CD4-positive, alpha-beta T cell treated with Interleukin-10 for 1 hour (primary cell): ENCODE measurements around the gene SLC12A7.

Experiments
- DNase-seq: peaks from one replicate; pipeline ENCODE4 v3.0.0-alpha.2; 2020

SLC12A7 gene

GRCh38 chr5:1060535-1060981 lies 51.3 kb downstream of the SLC12A7 start:
- DNase-seq: no peak

GRCh38 chr5:1059884-1060263 lies 52.0 kb downstream of the SLC12A7 start:
- DNase-seq: no peak

GRCh38 chr5:1058988-1059883 lies 52.6 kb downstream of the SLC12A7 start:
- DNase-seq: no peak

DNA sequence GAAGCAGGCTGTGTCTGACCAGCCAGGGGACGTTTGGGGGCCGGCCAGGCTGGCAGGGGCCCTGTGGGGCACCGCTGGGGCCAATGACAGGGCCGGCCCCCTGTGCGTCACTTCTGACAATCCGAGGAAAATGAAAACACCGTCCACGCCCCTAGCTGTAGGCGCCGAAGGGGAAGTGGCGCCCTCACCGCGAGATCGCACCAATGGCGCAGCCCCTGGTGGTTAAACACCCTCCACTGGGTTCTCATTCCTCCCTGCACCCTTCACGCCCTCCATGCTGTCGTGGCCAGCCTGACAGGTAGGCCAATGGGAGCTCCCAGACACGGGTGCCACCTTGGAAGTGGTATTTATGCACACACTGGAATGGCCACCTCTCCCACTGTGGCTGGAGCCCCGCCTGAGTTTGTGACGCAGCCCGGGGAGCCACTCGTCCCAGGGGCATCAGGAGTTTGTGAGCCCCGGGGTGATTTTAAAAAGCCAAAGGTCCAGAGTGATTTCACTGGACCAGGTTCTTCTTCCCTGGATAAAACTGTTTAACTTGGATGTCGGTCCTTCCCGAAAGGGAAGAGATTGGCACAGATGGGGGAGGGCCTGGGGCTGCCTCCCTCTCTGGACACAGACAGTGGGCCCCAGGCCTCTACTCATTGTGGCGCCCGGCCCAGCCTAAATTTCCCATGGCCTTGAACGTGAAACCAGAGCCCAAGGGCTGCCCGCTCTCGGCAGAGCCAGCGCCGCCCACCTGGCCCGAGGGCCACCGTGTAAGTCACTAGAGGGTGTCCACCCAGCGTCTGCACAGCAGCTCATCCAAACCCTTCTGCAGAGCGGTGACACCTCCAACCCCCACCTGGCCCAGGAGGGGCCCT lies 53.5 kb downstream of the SLC12A7 start:
- DNase-seq: no peak

DNA sequence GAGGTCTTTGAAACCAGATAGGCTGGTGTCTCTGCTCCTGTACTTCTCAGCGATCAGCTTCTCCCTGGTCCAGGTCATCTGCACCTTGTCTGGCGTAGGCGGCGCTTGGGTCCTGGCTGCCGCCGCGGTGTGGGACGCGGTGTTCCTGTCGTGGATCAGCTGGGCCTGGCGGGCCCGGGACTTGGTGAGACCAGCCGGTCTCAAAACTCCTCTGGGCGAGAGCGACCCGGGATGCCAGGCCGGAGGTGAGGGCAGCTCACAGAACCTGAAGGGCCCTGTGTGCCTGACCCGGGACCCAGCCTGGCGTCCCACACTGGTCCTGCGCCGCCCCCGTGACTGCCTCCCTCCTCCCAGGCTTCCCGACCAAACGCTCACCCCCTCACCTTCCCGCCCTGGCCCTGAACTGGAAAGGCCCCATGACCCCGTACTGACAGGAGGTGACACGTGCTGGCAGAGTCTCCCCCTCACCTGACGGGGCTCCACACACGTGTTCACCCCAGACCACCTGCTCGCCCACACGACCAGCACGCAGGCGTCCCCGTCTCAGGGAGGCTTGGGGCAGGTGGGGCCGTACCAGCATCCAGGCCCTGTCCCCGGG lies 54.3 kb downstream of the SLC12A7 start:
- DNase-seq: no peak

DNA sequence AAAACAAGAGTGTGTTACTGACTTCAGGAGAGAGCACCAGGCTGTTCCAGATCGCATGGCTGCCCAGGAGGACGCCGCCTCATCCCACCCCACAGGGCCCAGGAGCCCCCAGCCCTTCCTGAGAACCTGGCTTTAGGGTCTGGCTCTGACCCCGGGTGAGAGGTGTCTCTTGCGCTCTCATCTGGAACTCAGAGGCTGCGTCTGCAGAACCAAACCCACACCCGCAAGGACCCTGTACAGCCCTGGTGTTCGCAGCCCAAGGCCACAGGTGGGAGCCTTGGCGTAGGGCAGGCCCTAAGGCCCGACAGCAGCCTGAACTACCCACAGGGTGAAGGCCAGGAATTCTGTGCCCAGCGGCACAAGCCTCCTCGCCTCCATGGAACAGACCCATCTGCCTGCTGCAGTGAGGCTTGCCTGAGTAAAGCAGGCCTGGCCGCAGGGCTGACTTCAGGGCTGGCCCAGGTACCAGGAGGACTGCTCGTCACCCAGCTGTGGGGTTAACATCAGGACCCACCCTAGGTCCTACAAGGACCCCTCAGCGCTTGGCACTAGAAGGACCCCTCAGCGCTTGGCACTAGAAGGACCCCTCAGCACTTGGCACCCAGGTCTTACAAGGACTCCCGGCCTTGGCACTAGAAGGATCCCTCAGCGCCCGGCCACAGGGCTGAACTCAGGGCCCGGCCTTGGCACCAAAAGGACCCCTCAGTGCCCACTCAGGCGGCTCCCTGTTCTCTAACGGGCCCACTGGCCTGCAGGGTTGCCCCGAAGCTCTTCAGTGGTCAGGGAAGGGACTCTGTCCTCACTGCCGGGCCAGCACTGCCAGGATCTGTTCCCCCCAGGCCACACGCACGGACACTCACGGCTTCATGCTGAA lies 55.0 kb downstream of the SLC12A7 start:
- DNase-seq: no peak

GRCh38 chr5:1055896-1056610 lies 55.8 kb downstream of the SLC12A7 start:
- no peak for DNase-seq

DNA sequence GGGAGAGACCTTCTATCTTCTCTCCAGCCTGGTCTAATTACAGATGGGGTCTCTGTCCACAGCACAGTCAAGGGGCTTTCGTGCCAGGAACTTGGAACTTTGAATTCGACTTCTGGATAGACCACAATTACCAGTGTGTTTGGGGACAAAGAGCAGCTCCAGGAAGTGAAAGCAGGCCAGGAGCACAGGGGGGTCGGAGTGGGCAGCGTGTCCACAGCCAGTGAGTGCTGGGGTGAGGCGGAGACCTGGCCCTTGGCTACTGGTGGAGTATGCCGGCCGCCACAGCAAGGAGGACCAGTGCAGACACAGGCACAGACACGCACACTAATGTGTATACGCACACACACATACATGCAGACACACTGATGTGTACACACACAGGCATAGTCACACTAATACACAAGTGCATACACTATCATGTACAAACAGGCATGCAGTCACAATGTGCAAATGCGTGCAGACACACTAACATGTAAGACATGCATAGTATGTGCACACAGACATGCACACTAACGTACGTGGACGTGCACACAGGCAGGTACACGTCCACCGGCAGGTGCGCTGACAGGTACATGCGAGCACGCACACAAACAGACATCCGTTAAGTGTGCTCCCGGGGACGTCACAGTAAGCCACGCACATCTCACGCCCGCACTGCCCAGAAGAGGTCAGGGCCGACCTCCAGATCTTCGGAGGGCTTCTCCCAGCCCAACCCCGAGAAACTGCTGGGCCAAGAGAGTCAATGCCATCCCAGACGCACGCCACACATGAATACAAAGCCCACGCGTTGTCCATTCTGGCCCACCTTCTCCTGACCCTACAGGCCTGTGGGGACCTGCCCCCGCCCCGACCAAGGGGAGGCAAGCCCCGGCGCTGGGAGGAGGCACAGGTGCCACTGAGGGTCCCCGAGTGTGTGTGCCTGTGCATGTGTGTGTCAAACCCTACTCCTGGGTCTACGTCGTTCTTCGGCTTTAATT lies 56.8 kb downstream of the SLC12A7 start:
- no peak for DNase-seq

GRCh38 chr5:1054018-1054798 lies 57.7 kb downstream of the SLC12A7 start:
- DNase-seq: no peak

DNA sequence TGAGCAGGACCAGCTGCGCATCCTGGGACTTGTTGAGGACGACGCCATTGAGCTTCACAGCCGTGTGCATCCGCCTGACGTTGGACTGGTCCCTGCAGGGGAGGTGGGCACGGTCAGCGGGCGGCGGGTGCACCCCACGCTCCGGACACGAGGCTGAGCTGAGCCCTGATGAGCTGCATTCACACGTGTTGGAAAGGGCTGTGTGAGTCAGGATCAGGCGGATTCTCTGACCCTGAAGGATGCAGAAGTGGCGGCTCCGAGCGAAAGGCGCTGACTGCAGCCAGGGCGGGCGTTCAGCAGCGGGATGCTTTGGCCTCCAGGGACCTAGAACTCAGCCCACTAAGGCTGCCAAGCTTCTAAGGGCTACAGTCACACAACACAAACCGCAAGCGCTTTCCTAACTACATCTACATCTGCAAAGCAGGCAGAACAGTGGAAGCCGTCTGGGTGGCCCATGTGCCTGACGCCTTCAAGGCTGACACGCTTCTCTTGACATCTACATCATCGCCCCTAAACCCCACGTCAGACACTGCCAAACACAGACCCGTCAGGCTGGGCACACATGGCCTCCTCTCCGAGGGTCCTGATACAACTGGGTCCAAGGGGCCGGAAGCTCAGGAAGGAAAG lies 58.4 kb downstream of the SLC12A7 start:
- no peak for DNase-seq

GRCh38 chr5:1052641-1053390 lies 59.0 kb downstream of the SLC12A7 start:
- DNase-seq: no peak

GRCh38 chr5:1052076-1052475 lies 59.8 kb downstream of the SLC12A7 start:
- DNase-seq: no peak

GRCh38 chr5:1051366-1051720 lies 60.5 kb downstream of the SLC12A7 start:
- no peak for DNase-seq

DNA sequence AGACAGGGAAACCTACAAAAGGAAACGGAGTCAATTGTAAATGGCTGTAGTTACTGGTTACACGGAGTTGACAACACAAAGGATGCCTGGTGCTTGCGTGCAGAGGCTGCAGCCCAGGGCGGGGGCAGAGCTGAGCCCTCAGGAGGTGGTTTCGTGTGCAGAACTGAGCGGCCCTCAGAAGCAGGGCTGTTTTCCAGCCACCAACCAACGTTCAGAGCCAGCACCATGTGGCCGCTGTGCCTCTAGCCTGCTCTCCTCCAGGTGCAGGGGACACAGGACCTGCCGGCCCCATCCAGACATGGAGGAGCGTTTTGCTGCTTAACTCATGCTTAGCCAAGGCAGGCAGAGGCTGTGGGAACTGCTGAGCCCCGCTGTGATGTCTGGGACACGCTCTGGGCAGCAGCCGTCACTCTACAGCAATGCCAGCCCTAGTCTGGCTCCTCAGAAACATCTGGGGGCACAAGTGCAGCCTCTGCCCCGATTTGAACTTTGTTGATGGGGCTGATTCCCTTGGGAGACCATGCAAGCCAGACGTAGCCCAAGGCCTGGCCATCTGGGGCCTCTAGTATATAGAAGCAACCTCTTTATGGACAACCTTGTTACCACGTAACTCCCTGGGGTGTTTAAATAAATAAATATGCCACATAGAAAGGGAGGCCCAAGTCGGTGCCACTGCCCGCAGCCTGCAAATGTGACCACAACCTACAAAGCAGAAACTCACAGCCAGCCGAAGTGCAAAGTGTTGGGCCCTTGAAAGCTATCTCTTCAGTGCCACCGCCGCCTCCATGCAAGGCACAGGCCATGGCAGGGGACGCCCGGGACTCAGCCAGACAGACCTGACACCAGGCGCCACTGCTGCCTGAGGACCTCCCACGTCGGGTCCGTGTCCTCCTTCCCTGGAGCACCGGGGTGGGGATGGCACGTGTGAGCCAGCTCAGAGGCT lies 61.2 kb downstream of the SLC12A7 start:
- no peak for DNase-seq

DNA sequence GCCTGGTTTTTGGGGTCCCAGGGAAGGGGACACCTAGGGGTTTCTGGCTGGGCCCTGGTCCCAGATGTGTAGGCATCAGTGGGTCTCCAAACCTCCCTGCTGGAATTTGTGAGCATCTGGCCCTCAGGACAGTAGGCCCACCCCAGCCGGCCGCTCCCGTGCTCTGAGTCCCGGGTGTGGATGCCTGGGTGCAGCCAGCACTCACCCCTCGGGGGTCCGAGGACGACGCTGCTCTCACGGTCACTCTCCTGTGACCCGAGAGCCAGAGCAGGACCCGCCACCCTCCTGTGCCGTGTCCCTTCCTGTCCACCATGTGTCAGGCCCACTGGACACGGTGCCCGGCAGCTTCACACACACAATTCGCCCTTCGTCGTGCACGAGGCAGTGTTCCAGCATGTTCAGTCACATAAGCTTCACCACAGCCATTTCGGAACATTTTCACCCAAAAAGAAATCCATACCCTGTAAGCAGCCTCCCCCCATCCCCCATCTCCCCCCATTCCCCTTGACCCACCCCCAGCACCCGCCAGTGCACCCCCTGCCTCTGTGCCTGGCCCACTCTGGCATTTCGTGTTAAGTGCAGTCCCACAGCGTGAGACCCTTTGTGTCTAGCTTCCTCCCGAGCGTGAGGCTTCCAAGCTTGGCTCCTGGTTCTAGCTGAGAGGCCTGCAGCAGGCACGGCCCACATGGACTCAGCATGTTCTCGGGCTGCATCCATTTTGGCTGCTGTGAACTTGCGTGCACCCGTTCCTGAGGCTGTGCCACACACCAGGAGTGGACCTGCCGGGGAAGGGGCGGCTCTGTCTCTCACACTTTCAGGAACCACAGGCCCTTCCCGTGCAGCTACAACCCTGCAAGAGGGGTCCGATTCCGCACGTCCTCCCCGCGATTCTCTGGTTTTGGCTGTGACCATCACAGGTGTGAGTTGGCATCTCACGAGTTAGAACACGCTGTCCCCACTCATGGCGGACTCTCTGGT lies 62.7 kb downstream of the SLC12A7 start:
- no peak for DNase-seq

- DNase-seq: no peak
Observed at GRCh38 chr5:1048162-1048721, 63.6 kb downstream of the SLC12A7 start.
